ENCODE results near the gene DCDC1.

- TF ChIP-seq EZH2phosphoT487 (IDR thresholded peaks at IDR 0.05; ENCODE audit: borderline replicate concordance) (no peak), POLR2A (IDR thresholded peaks at IDR 0.05; ENCODE audit: borderline replicate concordance, extremely low read depth, insufficient read depth, insufficient read length) (no peak), SRF (IDR thresholded peaks at IDR 0.05; ENCODE audit: low read depth) (no peak), RAD21 (IDR thresholded peaks at IDR 0.05; ENCODE audit: low read depth) (no peak), POLR2AphosphoS5 (IDR thresholded peaks at IDR 0.05; ENCODE audit: low read depth, low read length) (no peak)
Observed at GRCh38 chr11:30861064-30861463, 508.5 kb downstream of the DCDC1 start.

All from HCT116 (cell line).